HuH-7 (cell line): Measurements from ENCODE around the gene CINP.
A peak's percentile ranks its signal among the peaks of the same experiment; 100 is the strongest.

Experiments used
- DNase-seq: peaks from one replicate; pipeline ENCODE4 v3.0.0; 2011; ENCODE audit warnings: low spot score

The CINP gene

GRCh38 chr14:102362545-102363181 lies at the start of gene CINP, which contains the start of gene TECPR2:
Gene CINP, minus strand, starts transcription at chr14:102362890. Its CDS starts 39 bp downstream, at chr14:102362851.
Gene TECPR2, plus strand, starts transcription at chr14:102362941. Its CDS starts 13,781 bp downstream, at chr14:102376722.
- DNase-seq: peak; percentile 91

DNA sequence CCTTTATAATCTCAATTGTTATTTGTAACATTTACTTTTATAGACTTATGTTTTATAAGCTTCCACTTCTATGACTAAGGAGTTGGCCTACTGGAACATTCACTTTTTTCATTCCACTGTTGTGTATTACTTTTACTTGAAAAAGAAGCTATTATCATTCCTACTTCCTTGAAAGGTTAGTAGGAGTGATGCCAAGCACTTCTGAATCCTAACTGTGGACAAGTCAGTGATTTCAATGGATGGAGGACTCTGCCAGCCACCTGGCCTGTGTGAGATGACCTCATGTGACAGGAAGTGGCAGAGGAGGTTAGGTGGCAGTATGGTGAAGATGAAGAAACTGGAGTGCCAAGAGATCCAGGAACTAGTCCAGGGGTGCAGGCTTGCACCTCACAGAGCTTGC lies 46.0 kb upstream of the CINP start:
- no peak for DNase-seq

- DNase-seq: no peak
Observed at GRCh38 chr14:102407258-102407657, 44.6 kb upstream of the CINP start.

DNA sequence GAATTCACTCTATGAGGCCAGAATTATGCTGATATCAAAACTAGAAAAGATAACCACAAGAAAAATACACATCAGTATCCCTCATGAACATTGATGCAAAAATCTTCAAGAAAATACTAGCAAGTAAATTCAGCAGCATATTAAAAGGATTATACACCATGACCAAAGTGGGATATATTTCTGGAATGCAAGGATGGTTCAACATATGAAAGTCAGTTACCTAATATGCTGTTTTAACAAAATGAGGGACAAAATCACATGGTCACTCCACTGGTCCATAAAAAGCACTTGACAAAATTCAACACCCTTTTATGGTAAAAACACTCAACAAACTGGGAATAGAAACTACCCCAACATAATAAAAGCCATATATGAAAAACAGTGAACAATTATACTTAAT lies 40.3 kb upstream of the CINP start:
- no peak for DNase-seq

DNA sequence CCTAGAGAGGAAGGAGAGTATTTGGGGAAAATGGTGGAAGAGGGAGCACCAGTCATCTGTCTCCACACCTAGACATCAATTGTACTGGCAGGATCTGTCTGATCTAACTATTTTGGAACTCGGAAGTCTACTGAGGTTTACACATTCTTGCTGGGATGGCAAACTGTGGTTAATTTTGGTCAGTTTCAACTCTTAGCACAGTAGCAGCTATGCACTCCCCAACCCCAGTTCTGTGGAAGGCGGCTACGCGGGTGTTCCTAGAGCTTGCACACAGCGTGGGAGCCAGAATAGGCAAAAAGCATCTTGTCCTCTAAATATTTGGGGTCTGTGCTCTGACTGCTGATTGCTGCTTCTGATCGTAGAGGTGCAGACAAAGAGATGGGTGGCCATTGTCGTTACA lies 33.8 kb upstream of the CINP start:
- DNase-seq: no peak

GRCh38 chr14:102394717-102395375 lies 32.2 kb upstream of the CINP start:
- DNase-seq: no peak

- DNase-seq: no peak
Observed at GRCh38 chr14:102392506-102392905, 29.8 kb upstream of the CINP start.

DNA sequence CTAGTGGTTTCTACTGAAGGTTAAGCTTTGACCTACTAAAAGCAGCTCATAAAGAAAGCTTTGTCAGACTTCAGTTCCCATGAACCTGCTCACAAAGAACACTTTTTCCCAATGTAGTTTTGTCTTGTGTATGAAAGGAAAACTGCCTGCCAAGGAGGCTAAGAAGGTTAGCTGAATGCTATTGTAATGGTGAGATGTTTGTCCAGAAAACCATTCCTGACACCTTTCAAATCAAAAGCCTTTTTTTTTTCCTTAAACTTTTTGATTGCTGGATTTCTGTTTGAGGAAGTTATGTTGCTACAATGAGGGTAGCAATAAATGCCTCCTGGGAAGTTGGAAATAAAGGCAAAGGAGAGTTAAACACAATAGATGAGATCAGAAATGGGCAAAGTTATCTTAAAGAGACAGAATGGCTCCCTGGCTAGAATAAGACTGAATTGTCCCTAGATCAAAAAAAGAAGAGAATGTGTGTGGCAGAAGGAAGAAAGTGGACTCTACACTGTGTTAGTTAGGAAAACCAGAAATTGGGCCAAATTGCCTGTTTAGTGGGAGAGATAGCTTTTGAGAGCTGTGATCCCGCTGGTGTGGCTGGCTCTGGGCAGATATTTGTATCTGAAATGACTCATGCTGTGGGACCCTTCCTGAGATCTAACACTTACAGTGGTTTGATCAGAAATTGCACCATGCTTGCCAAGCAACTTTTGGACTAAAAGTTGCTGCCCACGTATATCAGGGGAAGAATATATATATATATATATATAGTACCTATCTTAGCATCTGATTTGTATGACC lies 27.6 kb upstream of the CINP start:
- no peak for DNase-seq

GRCh38 chr14:102389246-102389645 lies 26.6 kb upstream of the CINP start:
- DNase-seq: no peak

DNA sequence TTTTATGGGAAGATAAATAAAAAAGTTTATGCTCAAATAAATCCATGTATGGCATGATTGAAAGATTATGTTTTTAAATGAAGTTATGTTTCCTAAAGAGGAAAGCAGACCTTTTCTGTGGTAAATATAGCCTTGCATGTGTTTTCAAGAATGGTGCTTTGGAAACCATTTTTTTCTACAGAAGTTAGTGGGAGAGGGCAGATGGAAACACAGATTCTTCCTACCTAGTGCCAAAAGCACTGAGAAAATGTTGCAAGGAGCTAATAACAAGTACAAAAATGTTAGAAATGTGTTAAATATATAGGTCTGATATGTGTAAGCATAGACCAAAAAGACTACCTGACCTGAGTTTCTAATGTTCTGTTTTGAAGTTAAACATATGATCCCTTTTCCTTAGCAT lies 24.4 kb upstream of the CINP start:
- DNase-seq: no peak

GRCh38 chr14:102378830-102379229 lies 16.1 kb upstream of the CINP start:
- DNase-seq: no peak

- DNase-seq: no peak
Observed at GRCh38 chr14:102377696-102378095, 15.0 kb upstream of the CINP start.

GRCh38 chr14:102375119-102375518 lies 12.4 kb upstream of the CINP start:
- no peak for DNase-seq

DNA sequence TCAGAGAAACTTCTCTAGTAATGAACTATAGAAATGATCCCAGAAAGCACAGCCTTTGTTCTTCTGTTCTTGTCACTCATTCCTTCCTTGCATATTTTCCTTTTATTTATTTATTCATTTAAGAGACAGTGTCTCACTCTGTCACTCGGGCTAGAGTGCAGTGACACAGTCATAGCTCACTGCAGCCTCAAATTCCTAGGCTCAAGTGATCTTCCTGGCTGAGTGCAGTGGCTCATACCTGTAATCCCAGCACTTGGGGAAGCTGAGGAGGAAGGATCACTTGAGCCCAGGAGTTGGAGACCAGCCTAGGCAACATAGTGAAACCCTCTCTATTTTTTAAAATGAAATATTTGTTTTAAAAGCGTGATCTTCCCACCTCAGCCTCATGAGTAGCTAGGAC lies 11.6 kb upstream of the CINP start:
- no peak for DNase-seq

DNA sequence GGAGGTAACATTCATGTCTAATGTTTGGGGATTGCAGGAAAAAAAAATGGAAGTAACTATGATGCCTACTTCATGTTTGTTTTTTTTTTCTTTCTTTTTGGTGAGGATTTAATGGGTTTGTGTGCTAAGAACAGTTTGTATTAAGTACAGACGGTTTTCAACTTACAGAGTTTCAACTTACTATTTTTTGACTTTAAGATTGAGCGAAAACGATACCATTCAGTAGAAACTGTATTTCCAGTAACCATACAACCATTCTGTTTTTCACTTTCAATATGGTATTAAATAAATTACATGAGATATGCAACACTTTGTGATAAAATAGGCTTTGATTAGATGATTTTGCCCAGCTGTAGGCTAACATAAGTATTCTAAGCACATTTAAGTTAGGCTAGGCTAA lies 10.4 kb upstream of the CINP start:
- DNase-seq: no peak

- DNase-seq: no peak
Observed at GRCh38 chr14:102371361-102371760, 8.7 kb upstream of the CINP start.

- DNase-seq: no peak
Observed at GRCh38 chr14:102370305-102370809, 7.7 kb upstream of the CINP start.

GRCh38 chr14:102363182-102363943 lies 673 bp upstream of the CINP start:
- DNase-seq: peak; percentile 20

GRCh38 chr14:102362084-102362483 lies 606 bp downstream of the CINP start:
- DNase-seq: no peak

DNA sequence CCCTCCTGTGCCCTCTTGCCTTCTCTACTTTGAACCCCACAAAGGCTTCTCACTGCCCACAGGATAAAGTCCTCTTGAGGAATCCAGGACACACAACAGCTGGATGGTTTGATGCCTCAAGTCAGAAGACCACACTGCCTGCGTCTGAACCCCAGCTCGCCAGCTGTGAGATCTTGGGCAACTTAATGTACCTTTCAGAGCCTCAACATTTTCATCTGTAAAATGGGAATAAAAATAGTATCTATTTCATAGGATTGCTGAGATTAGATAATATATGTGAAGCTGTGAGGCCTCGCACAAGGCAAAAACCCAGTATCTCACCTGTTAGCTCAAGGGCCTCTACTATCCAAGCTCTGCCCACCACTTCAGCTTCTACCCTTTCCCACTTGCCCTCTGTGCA lies 2.3 kb downstream of the CINP start:
- DNase-seq: no peak

DNA sequence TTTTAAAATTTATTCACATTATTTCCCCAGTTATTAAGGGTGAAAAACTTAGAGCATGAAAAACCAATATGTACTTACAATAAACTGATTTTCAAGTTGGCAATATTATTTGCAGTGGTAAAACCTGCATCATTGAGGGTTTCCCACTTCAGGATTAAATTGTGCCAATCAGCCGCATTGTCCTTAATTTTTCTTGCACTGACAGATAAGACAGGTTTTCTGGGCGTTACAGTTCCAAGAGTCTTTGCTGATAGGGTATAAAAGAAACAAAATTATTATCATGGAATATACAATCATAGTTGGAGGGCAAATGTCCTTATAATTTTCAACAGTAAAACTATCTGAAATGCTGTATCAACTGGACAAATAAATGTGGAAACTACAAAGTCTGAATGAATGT lies 3.3 kb downstream of the CINP start:
- no peak for DNase-seq

- no peak for DNase-seq
Observed at GRCh38 chr14:102356280-102356679, 6.4 kb downstream of the CINP start.
